Measurements from ENCODE around the gene TBX10. TPM values are rescaled to one million over a fixed set of nuclear protein-coding genes. Genes with fewer than 3 reads are reported as not detected.

Gene TBX10
- total RNA-seq, 1 experiment from 2014 or later, result not detected

DNA sequence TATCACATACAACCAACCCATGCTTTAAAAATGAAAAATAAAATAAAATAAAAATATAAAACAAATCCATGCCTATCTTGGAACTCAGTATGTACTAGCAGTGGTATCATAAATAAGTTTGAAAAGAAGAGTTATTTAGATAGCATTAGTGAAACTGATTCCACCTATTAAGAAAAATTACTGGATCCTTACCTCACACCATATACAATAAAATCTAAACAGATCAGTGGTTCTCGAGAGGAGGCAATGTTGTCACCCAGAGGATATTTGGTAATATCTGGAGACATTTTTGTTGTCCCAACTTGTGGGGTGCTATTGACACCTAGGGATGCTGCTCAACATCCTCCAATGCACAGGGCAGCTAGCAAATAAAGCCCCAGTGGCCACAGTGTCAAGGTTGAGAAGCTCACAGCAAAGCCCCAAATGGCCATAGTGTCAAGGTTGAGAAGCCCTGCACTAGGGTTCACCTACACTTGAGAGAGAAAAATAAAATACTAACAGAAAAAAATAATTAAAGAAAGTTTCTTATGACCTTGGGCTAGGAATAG lies 42.7 kb downstream of the TBX10 start:
- Histone ChIP-seq H3K4ac (ENCODE audit: low read depth, low read length) (no peak overlapping the region), H3K79me2 (ENCODE audit: insufficient read depth, low read length) (no peaks in the 10 kb centered on the region), H2AFZ (ENCODE audit: low read length) (no peak overlapping the region), H4K8ac (replicated peaks; ENCODE audit: insufficient read length, low read depth, low read length) (no peak overlapping the region), H4K5ac (ENCODE audit: insufficient read length, low read depth, low read length) (no peak overlapping the region), H3K4me1 (ENCODE audit: insufficient read depth, low read length) (no peaks in the 10 kb centered on the region), H3K79me1 (ENCODE audit: insufficient read depth, low read depth, low read length, poor library complexity, severe bottlenecking) (no peaks in the 10 kb centered on the region), H3K14ac (ENCODE audit: insufficient read depth, low read length) (no peak overlapping the region), H2BK120ac (ENCODE audit: low read depth, low read length, poor library complexity, severe bottlenecking) (no peak overlapping the region), H3K23ac (ENCODE audit: insufficient read length, low read depth, low read length) (no peak overlapping the region), H3K9me3 (ENCODE audit: control insufficient read depth, low read depth, low read length) (no peaks in the 10 kb centered on the region), H2BK5ac (ENCODE audit: insufficient read length, low read length) (no peak overlapping the region), H3K23me2 (ENCODE audit: insufficient read length, low read depth, low read length, poor library complexity, severe bottlenecking) (no peaks in the 10 kb centered on the region), H4K91ac (ENCODE audit: insufficient read length, low read depth, low read length) (no peak overlapping the region), H3K9ac (ENCODE audit: extremely low read depth, insufficient read length, low read length) (no peak overlapping the region), H2BK15ac (ENCODE audit: low read depth, low read length) (no peak overlapping the region), H2AK5ac (ENCODE audit: insufficient read length, low read length) (no peak overlapping the region), H3T11ph (ENCODE audit: low read length) (no peak overlapping the region), H3K27ac (ENCODE audit: insufficient read length, low read depth, low read length) (no peak overlapping the region), H3K18ac (ENCODE audit: insufficient read length, low read depth, low read length) (no peak overlapping the region), H3K4me2 (ENCODE audit: insufficient read depth, insufficient read length, low read length) (no peak overlapping the region), H3K27me3 (ENCODE audit: insufficient read depth, low read length) (no peaks in the 10 kb centered on the region), H2BK20ac (ENCODE audit: low read depth, low read length, poor library complexity, severe bottlenecking) (no peak overlapping the region), H4K20me1 (ENCODE audit: control insufficient read depth, insufficient read depth, insufficient read length) (peaks cover 3% of the 10 kb centered on the region), H3K56ac (ENCODE audit: insufficient read length, low read depth, low read length) (no peak overlapping the region), H2BK12ac (ENCODE audit: insufficient read length, low read depth, low read length) (no peak overlapping the region)
- DNase-seq, result no peak
- no peak for TF ChIP-seq CTCF (conservative IDR thresholded peaks at IDR 0.05)
- peaks cover 14 to 22% of the 10 kb centered on the region in 2 experiments for H3K4me1 Mint-ChIP-seq
- H3K4me3 Mint-ChIP-seq, result no peak overlapping the region
- peaks cover 2 to 15% (median 3%) of the 10 kb centered on the region in 3 experiments; a peak in 4 of 7 replicates for H3K36me3 Mint-ChIP-seq (ENCODE audit: insufficient read depth in 1 of 3, low read depth in 3 of 3)
- H3K9me3 Mint-ChIP-seq, result peaks cover 18 to 22% of the 10 kb centered on the region in 2 experiments
- peaks cover 6% of the 10 kb centered on the region for H3K27me3 Mint-ChIP-seq (ENCODE audit: low read depth)
- WGBS (ENCODE audit: extremely low coverage, insufficient read length, low lambda C conversion rate), result no CpG with 5 or more reads among the region's 1 CpG
- no peak overlapping the region for H3K27ac Mint-ChIP-seq

Data from H9 (cell line).